B cell (primary cell): ENCODE data around the gene PLA2G4E. TPM values are rescaled to one million over a fixed set of nuclear protein-coding genes. Genes with fewer than 3 reads are reported as not detected.

Experiments
- ATAC-seq: fragments of 200-7000 bp; cut with Tn5 transposase; one replicate; pipeline ENCODE4 v1.10.0; 2021; ENCODE audit warnings: low read depth, mild to moderate bottlenecking, moderate number of reproducible peaks, moderate library complexity
- CTCF ChIA-PET: fragments of 350-600 bp; sonication (Branson Sonifier 250); formaldehyde crosslinking; loops from one replicate; lab custom pipeline; 2021; ENCODE audit warnings: antibody characterized with exemption, inconsistent platforms; lab: Charles Lee
- POLR2A ChIA-PET: fragments of 350-600 bp; sonication (Branson Sonifier 250); formaldehyde crosslinking; loops from one replicate; lab custom pipeline; 2021; ENCODE audit warnings: antibody characterized with exemption; lab: Charles Lee
- DNase-seq: peaks from one replicate; pipeline ENCODE4 v3.0.0; 2013
- H2AFZ ChIP-seq: 2 replicates; pipeline ENCODE4 v1.6.1; 2012; ENCODE audit warnings: mild to moderate bottlenecking, low read depth, low read length; ENCODE audit not compliant: insufficient read depth, poor library complexity, severe bottlenecking
- H3K27ac ChIP-seq, 2 donors: 1 replicate in 1 of 2; 2 replicates in 1 of 2; pipeline ENCODE4 v1.5.1; 2012 to 2013; ENCODE audit warnings: low read length in 2 of 2, mild to moderate bottlenecking in 2 of 2, moderate library complexity in 1 of 2
- H3K27me3 ChIP-seq, 4 experiments: fragments of 200-600 bp in 1 of 4; sonication (generic) in 1 of 4; replicated peaks in 1 of 4; 1 replicate in 2 of 4; 2 replicates in 2 of 4; pipeline versions ENCODE4 v1.6.1 to v1.7.0; 2013 to 2016; ENCODE audit warnings: low read length in 3 of 4, mild to moderate bottlenecking in 2 of 4, mixed read lengths in 1 of 4, moderate library complexity in 1 of 4; ENCODE audit not compliant: insufficient read depth in 4 of 4, control insufficient read depth in 3 of 4; ENCODE audit errors: control extremely low read depth in 1 of 4
- H3K36me3 ChIP-seq, 2 experiments: replicated peaks in 1 of 2; 1 replicate in 1 of 2; 2 replicates in 1 of 2; pipeline versions ENCODE4 v1.6.1 to v1.7.1; 2013; ENCODE audit warnings: low read length in 1 of 2; ENCODE audit not compliant: insufficient read depth in 2 of 2, control insufficient read depth in 1 of 2; ENCODE audit errors: control extremely low read depth in 1 of 2, extremely low read depth in 1 of 2
- H3K4me1 ChIP-seq, 2 donors: fragments of 200-600 bp in 1 of 2; sonication (generic) in 1 of 2; 1 replicate in 1 of 2; 2 replicates in 1 of 2; pipeline versions ENCODE4 v1.5.1 to v1.6.1; 2013 to 2017; ENCODE audit warnings: low read length in 2 of 2; ENCODE audit not compliant: control insufficient read depth in 2 of 2, insufficient read depth in 2 of 2
- H3K4me2 ChIP-seq: replicated peaks from 2 replicates; pipeline ENCODE3; 2012; ENCODE audit warnings: mild to moderate bottlenecking, low read depth, low read length; ENCODE audit not compliant: poor library complexity, severe bottlenecking
- H3K4me3 ChIP-seq, 5 experiments: fragments of 200-600 bp in 1 of 5; sonication (generic) in 1 of 5; 1 replicate in 3 of 5; 2 replicates in 2 of 5; pipeline versions ENCODE4 v1.5.1 to v1.7.0; 2011 to 2016; ENCODE audit warnings: low read length in 4 of 5, mild to moderate bottlenecking in 4 of 5, low read depth in 2 of 5, control low read depth in 1 of 5, moderate library complexity in 1 of 5; ENCODE audit not compliant: insufficient read depth in 1 of 5; ENCODE audit errors: control extremely low read depth in 1 of 5, extremely low read depth in 1 of 5
- H3K79me2 ChIP-seq: fragments of 200-600 bp; sonication (generic); one replicate; pipeline ENCODE4 v1.6.0; 2016; ENCODE audit warnings: low read length; ENCODE audit not compliant: control insufficient read depth, insufficient read depth
- H3K9ac ChIP-seq: fragments of 200-600 bp; sonication (generic); 2 replicates; pipeline ENCODE4 v1.6.1; 2017; ENCODE audit warnings: mild to moderate bottlenecking, low read length, moderate library complexity
- H3K9me3 ChIP-seq, 3 donors: one replicate each; pipeline versions ENCODE4 v1.6.1 to v1.7.1; 2013; ENCODE audit warnings: low read length in 2 of 3; ENCODE audit not compliant: control insufficient read depth in 2 of 3, insufficient read depth in 1 of 3; ENCODE audit errors: control extremely low read depth in 1 of 3
- H4K20me1 ChIP-seq: 2 replicates; pipeline ENCODE4 v1.6.0; 2012; ENCODE audit warnings: mild to moderate bottlenecking, low read length; ENCODE audit not compliant: insufficient read depth, control insufficient read depth, poor library complexity, severe bottlenecking
- H3K27ac Mint-ChIP-seq: one replicate; pipeline ENCODE4 v1.8.0; 2021; ENCODE audit warnings: mixed read lengths
- H3K27me3 Mint-ChIP-seq: one replicate; pipeline ENCODE4 v1.8.0; 2021; ENCODE audit warnings: mixed read lengths
- H3K4me1 Mint-ChIP-seq: one replicate; pipeline ENCODE4 v1.8.0; 2021; ENCODE audit warnings: mixed read lengths
- H3K4me3 Mint-ChIP-seq: one replicate; pipeline ENCODE4 v1.8.0; 2021; ENCODE audit warnings: mixed read lengths
- H3K9me3 Mint-ChIP-seq: one replicate; pipeline ENCODE4 v1.8.0; 2022; ENCODE audit warnings: mixed read lengths; ENCODE audit not compliant: insufficient read depth
- EZH2 ChIP-seq: IDR thresholded peaks from 2 replicates; pipeline ENCODE4 v1.6.1; 2012; ENCODE audit warnings: borderline replicate concordance, low read depth, mild to moderate bottlenecking, moderate library complexity, low read length; ENCODE audit not compliant: insufficient read depth, poor library complexity, severe bottlenecking
- WGBS: methylation state at CpG from one replicate; pipeline ENCODE4 v1.1.5; 2013; ENCODE audit warnings: missing lambda C conversion rate; ENCODE audit not compliant: insufficient coverage; 5-methylcytosine and 5-hydroxymethylcytosine counted together
- intact Hi-C: fragments of 100-400 bp; cut with micrococcal nuclease; formaldehyde crosslinking; loops from one replicate; pipeline ENCODE4 v1.10.0; 2022
- polyA plus RNA-seq: library from polyadenylated mRNA; depleted of rRNA; stranded (reverse); fragments of >200 nt; gene quantifications from 2 replicates; pipeline ENCODE4 v1.2.3, GENCODE V29; 2012
- total RNA-seq, 2 donors: library from RNA; stranded (reverse); fragments of 120-200 nt in 1 of 2; gene quantifications; 1 replicate in 1 of 2; 2 replicates in 1 of 2; pipeline versions ENCODE4 v1.2.3 to v1.2.4, GENCODE V29; 2013 to 2022
- TF ChIP-seq, protein P1 (sequence below): fragments of 200-600 bp; IDR thresholded peaks from one replicate; pipeline ENCODE4 v1.8.0; 2022; ENCODE audit warnings: antibody characterized with exemption, mild to moderate bottlenecking

The PLA2G4E gene
- total and polyA plus RNA-seq, 2 donors (not counting 1 experiment from before 2014, with no cell fraction given), result not detected

DNA sequence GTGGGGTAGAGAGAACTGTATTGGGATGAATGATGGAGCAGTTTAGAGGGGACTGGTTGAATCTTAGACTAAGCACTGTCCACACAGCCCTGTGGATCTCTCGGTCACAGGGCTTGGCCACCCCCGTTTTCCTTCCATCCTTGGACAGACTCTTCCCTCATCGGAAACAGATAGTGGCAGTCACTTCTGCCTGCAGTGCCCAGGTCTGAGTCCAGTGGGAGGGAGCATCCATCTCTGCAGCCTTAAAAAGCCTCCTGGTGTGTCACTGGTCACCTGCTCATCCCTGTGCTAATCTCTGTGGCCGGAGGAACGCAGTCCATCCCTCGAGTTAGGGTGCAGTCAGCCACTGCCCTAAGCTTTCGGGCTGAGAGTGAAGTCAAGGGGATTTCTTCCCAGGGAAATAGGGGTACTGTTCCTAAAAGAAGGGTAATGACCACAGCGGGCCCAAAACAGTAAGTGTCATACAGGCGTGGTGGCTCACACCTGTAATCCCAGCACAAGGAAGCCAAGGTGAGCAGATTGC is 41.5 kb upstream of the PLA2G4E start:
- Histone ChIP-seq H3K9me3 (peaks cover 0 to 5% (median 0%) of the 10 kb centered on the region in 3 donors), H2AFZ (no peak overlapping the region), H3K27me3 (peaks cover 0 to 26% (median 6%) of the 10 kb centered on the region in 4 experiments), H3K4me1 (no peaks in the 10 kb centered on the region), H3K79me2 (no peaks in the 10 kb centered on the region), H3K36me3 (no peaks in the 10 kb centered on the region), H3K4me2 (no peak overlapping the region), H3K9ac (no peak overlapping the region), H3K27ac (no peak overlapping the region), H4K20me1 (no peaks in the 10 kb centered on the region), H3K4me3 (no peak overlapping the region)
- intact Hi-C loops, result no loop called here
- H3K27me3 Mint-ChIP-seq, result peaks cover 32% of the 10 kb centered on the region
- ChIA-PET CTCF (interaction anchor here (0.6 to 6.8 kb wide), 5 partner anchors 8 to 1934 kb away, joined by 3 to 109 read pairs (median 3); no protein-coding TSS in a partner anchor), POLR2A (no interaction called here)
- ATAC-seq (no peak), DNase-seq (no peak)
- WGBS, result 90% methylated on average over 8 of the region's 9 CpGs
- H3K9me3 Mint-ChIP-seq, result no peaks in the 10 kb centered on the region
- peaks cover 5% of the 10 kb centered on the region for H3K4me1 Mint-ChIP-seq
- TF ChIP-seq, protein P1, sequence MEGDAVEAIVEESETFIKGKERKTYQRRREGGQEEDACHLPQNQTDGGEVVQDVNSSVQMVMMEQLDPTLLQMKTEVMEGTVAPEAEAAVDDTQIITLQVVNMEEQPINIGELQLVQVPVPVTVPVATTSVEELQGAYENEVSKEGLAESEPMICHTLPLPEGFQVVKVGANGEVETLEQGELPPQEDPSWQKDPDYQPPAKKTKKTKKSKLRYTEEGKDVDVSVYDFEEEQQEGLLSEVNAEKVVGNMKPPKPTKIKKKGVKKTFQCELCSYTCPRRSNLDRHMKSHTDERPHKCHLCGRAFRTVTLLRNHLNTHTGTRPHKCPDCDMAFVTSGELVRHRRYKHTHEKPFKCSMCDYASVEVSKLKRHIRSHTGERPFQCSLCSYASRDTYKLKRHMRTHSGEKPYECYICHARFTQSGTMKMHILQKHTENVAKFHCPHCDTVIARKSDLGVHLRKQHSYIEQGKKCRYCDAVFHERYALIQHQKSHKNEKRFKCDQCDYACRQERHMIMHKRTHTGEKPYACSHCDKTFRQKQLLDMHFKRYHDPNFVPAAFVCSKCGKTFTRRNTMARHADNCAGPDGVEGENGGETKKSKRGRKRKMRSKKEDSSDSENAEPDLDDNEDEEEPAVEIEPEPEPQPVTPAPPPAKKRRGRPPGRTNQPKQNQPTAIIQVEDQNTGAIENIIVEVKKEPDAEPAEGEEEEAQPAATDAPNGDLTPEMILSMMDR, result no peak
- TF ChIP-seq EZH2, result no peak
- no peak overlapping the region for H3K27ac Mint-ChIP-seq
- no peak overlapping the region for H3K4me3 Mint-ChIP-seq

DNA sequence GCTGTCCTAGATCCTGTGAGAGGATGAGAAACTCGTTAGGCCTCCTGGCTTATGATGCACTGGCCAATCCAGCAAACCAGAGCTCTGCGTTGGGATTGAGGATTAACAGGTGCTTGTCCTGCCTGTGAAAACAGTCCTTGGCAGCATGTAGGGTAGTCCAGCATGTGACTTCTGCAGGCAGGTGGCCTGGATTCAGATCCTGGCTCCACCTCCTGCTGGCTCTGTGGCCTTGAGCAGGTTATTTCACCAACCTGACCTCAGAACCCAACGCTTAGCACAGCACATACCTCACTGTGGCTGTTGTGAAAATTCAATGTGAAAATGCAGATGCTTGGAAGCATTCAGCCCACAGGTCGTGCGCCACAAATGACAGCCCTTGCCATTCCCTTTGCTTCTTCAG is 40.0 kb upstream of the PLA2G4E start:
- no peak for ATAC-seq
- Histone ChIP-seq H3K36me3 (no peaks in the 10 kb centered on the region), H3K4me1 (peaks cover 7% of the 10 kb centered on the region in 2 donors), H4K20me1 (no peaks in the 10 kb centered on the region), H3K79me2 (no peaks in the 10 kb centered on the region), H3K4me3 (no peak overlapping the region), H3K27me3 (peaks cover 0 to 35% (median 12%) of the 10 kb centered on the region in 4 experiments), H3K27ac (no peak overlapping the region), H3K9ac (no peak overlapping the region), H3K4me2 (no peak overlapping the region), H2AFZ (no peak overlapping the region), H3K9me3 (no peaks in the 10 kb centered on the region)
- POLR2A ChIA-PET, result no interaction called here
- Mint-ChIP-seq H3K4me3 (no peak overlapping the region), H3K4me1 (peaks cover 9% of the 10 kb centered on the region), H3K27me3 (peaks cover 35% of the 10 kb centered on the region), H3K9me3 (no peaks in the 10 kb centered on the region), H3K27ac (no peak overlapping the region)
- WGBS, result 85% methylated on average over 2 of the region's 5 CpGs
- DNase-seq, result no peak
- TF ChIP-seq EZH2, result no peak
- TF ChIP-seq, protein P1, result no peak
- CTCF ChIA-PET, result interaction anchor here (0.7 to 6.8 kb wide), 5 partner anchors 11 to 126 kb away, joined by 3 to 109 read pairs (median 6); no protein-coding TSS in a partner anchor
- intact Hi-C loops, result no loop called here
